GM18868 (cell line): ENCODE data around the gene ZNF428.
"Not testable (repeated sequence)": the region's sequence is repeated elsewhere in the genome, so short reads cannot be mapped to it uniquely, and the experiment has no call there.

Experiments used
- ATAC-seq: cut with Tn5 transposase; IDR thresholded peaks from one replicate; pipeline ENCODE4 v1.9.1; 2021; ENCODE audit warnings: mild to moderate bottlenecking, moderate library complexity; ENCODE audit not compliant: unreplicated experiment

Gene ZNF428

DNA sequence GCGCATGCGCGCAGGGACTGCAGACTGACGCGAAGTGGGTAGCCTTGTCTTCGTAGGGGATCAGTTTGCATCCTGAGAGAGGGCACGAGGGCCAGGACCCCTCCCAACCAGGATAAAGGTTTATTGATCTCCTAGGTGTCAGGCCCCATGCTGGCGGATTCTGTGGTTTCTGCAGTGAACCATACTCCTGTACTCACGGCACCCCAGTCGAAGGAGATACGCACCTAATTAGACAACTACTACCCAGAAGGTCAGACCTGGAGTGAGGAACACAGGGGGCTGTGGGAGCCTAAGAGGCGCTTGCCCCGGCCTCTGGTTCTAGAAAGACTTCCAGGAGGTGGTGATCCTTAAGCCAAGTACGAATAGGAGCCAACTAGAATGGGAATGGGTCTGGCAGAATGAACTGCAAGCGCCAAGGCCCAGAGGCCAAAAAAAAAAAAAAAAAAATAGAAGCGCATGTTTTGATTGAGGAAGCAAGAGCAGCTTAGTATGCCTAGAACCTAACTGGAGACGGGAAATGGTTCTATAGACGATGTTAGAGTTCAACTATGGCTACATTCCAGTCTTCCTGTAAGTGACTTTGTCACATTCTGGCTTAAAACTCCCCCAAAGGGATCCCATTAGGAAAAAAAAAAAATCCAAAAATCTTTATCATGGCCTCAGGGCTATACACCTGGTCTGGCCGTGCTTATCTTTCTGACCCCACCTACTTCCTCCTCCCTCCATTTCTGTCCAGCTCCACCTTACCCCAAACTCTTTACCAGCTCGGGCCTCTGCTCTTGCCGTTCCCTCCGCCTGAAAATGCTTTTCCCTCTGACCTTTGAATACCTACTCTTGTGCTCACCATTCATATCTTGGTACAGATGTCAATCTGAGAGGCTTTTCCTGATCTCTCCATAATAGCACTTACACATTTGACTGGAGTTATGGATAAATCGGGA is 902 bp upstream of the ZNF428 start:
- no peak for ATAC-seq

- ATAC-seq, result peak; percentile 30
These were observed 538 bp downstream of the ZNF428 start for GRCh38 chr19:43618921-43619261.

- no peak for ATAC-seq
These were observed 2.5 kb downstream of the ZNF428 start for GRCh38 chr19:43616954-43617353.

GRCh38 chr19:43616306-43616705 is 3.1 kb downstream of the ZNF428 start:
- no peak for ATAC-seq

DNA sequence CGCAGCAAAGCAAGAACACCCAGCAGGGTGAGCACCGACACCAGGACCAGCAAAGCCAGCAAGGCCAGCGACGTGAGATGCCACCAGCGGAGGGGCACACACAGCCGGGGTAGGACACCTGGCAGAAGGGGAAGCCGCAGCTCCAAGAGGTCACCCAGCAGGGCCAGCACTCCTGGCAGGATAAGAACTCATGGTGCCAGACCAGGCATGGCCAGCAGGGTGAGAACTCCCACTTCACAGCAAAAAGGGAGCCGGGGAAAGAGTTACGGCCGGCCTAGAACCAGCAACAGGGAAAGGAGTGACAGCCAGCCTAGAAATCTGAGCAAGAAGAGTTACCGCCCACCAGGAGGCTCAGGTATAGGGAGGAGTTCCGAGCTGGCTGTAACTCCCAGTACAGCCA is 7.1 kb downstream of the ZNF428 start:
- no peak for ATAC-seq

DNA sequence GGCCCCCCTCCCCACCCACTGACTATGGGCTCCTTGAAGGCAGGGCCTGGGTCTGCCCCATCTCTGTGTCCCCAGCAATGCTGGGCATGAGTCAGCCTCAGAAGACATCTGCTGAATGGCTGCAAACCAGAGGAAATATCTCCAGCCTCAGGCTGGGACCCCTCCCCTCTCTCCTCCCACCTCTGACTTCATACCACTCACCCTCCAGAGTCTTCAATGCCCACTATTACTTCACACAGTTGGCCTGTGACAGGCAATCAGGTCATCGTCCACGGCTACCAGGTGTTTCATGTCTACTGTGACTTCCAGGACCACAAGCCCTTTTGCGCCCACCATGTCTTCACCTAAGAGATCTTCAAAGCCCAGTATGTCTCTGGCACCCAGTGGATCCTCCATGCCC is 7.6 kb downstream of the ZNF428 start, which contains the start of gene SRRM5:
Gene SRRM5 (plus strand): TSS at position 301 of the 400 bp plus-strand sequence. CDS start 34 bp downstream, at position 335.
- ATAC-seq, result no peak

GRCh38 chr19:43610493-43610892 is 8.9 kb downstream of the ZNF428 start:
- ATAC-seq, result no peak

- ATAC-seq, result no peak
These were observed 9.6 kb downstream of the ZNF428 start for GRCh38 chr19:43609872-43610271.

GRCh38 chr19:43607238-43608205 is 11.9 kb downstream of the ZNF428 start:
- ATAC-seq, result no peak

- no peak for ATAC-seq
These were observed 12.7 kb downstream of the ZNF428 start for GRCh38 chr19:43606569-43607229.

DNA sequence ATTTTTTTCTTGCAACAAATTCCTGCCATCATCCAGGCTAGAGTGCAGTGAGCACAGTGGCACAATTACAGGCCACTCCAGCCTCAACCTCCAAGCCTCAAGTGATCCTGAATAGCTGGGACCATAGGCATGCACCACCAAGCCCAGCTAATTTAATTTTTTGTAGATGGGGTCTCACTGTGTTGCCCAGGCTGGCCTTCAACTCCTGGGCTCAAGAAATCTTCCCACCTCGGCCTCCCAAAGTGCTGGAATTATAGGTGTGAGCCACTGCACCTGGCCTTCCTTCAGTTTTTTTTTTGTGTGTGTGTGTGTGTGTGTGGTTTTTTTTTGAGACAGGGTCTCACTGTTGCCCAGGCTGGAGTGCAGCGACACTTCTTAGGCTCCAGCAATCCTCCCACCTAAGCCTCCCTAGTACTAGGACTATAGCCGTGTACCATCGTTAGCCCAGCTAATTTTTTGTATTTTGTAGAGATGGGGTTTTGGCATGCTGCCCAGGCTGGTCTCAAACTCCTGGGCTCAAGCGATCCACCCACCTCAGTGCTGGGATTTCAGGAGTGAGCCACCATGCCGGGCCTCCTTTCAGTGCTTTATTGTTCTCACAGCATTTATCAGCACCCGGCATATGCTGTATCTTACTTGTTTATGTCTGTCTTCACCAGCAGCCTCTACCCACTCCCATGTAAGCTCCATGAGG is 13.4 kb downstream of the ZNF428 start:
- no peak for ATAC-seq

DNA sequence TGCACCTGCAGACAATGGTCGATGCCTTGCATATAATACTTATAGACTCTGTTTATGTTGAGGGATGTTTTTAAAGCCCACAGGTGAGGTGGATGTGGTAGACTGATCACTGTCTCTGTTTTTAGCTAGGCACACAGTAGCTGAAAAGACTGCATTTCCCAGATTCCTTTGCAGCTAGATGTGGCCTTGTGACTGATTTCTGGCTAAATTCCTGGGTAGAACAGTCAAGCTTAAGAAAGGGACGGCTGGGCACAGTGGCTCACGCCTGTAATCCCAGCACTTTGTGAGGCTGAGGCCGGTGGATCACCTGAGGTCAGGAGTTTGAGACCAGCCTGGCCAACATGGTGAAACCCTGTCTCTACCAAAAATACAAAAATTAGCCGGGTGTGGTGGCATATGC is 19.1 kb downstream of the ZNF428 start:
- not testable (repeated sequence) for ATAC-seq

GRCh38 chr19:43599635-43600295 is 19.7 kb downstream of the ZNF428 start:
- ATAC-seq, result no peak

DNA sequence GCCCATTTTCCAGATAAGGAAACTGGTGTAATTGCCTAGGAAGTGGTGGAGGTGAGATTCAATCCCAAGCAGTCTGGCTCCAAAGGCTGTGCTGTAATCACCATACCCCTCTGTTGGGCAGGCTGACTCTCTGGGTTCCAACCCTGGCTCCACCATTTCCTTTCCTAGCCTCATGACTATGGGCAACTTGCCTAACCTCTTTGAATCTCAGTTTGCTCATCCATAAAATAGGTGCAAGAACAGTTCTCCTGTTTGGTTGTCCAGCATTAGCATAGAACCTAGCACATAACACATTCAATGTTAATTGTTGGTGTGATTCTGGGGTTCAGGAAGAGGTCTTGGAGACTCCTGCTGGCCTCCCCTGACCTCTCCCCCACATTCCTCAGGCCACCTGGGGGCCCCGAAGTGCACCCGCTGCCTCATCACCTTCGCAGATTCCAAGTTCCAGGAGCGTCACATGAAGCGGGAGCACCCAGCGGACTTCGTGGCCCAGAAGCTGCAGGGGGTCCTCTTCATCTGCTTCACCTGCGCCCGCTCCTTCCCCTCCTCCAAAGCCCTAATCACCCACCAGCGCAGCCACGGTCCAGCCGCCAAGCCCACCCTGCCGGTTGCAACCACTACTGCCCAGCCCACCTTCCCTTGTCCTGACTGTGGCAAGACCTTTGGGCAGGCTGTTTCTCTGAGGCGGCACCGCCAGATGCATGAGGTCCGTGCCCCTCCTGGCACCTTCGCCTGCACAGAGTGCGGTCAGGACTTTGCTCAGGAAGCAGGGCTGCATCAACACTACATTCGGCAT is 20.8 kb downstream of the ZNF428 start:
- ATAC-seq, result no peak

DNA sequence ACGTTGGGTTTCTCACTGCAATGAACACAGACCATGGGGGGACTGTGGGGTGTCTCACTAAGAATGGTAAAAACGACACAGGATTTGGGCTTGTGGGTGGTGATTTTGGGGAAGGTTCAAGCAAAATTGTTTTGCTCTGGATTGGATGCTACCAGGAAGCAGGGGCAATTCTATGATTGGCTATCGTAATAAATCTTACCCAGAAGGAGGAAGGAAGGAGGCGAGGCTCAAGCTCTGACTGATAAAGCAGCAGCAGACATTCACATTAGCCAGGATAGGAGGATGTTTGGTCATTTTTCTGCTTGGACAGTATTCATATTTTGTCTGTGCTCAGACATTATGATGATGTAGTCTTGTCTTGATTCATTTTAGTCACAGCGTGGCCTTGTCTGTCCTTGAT is 21.6 kb downstream of the ZNF428 start:
- no peak for ATAC-seq

DNA sequence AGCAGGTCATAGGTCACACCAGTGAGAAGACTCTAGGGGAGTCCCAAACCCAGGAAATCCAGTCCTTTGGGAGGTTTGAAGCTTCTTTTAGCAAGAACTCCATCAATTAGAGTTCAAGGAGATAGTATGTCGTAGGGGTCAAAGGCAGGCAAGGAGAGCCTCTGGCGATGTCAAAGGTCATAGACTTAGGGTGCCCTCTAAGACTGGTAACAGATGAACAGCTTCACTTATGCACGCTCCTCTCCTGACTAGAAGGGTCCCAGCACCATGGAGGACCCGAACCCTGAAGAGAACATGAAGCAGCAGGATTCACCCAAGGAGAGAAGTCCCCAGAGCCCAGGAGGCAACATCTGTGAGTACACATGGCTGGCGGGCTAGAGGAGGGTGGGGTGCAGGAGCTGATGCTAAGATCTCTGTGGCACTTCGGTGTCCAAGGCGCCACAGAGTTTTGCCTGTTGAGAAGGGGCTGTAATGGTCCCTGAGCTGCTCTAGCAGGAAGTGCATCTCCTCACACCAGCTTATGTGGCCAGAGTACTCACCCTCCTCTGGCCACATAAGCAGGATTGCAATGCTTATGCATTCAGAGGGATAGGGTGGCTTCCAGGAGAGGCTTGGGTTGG is 22.5 kb downstream of the ZNF428 start:
- no peak for ATAC-seq

GRCh38 chr19:43595999-43596841 is 23.2 kb downstream of the ZNF428 start, which contains the start of the genes IRGQ and ZNF576:
IRGQ (minus strand) TSS chr19:43596134; CDS start chr19:43595338, 796 bp downstream.
ZNF576 (plus strand) TSS chr19:43596595; CDS start chr19:43597109, 514 bp downstream.
- peak; percentile 77 for ATAC-seq
